ENCODE results near the gene BTN3A1.
"Not testable (repeated sequence)": the region's sequence is repeated elsewhere in the genome, so short reads cannot be mapped to it uniquely, and the experiment has no call there.

Gene BTN3A1

GRCh38 chr6:26459023-26459810 lies 57.1 kb downstream of the BTN3A1 start:
- CTCF ChIA-PET, result no interaction called here
- H3K4me3 ChIP-seq (ENCODE audit: low read depth, low read length), result no peak overlapping the region

GRCh38 chr6:26461353-26461752 lies 59.3 kb downstream of the BTN3A1 start:
- not testable (repeated sequence) for H3K4me3 ChIP-seq (ENCODE audit: low read depth, low read length)
- CTCF ChIA-PET, result interaction anchor here (1.2 kb wide), 1 partner anchor 120 kb away, joined by 3 read pairs; no protein-coding TSS in a partner anchor

More at GRCh38 chr6:26459023-26459810, 57.1 kb downstream of the BTN3A1 start:
- Histone ChIP-seq H3K4me1 (ENCODE audit: control insufficient read depth, insufficient read depth, low read length) (no peaks in the 10 kb centered on the region), H3K36me3 (ENCODE audit: control insufficient read depth in 2 of 2, insufficient read depth in 1 of 2, low read length in 2 of 2) (peaks cover 31 to 51% of the 10 kb centered on the region in 2 experiments), H3K9me3 (ENCODE audit: control insufficient read depth, insufficient read depth, low read depth, low read length) (no peaks in the 10 kb centered on the region), H3K27ac (ENCODE audit: extremely low read depth, low read depth, low read length) (no peak overlapping the region)
- POLR2A ChIA-PET, result no interaction called here
- TF ChIP-seq ZNF521 (tag by site-specific recombination; IDR thresholded peaks at IDR 0.05), result no peak

GRCh38 chr6:26464014-26464413 lies 61.9 kb downstream of the BTN3A1 start:
- no peak for TF ChIP-seq ZBTB44 (tag by site-specific recombination; IDR thresholded peaks at IDR 0.05)

More at GRCh38 chr6:26461353-26461752, 59.3 kb downstream of the BTN3A1 start:
- POLR2A ChIA-PET, result interaction anchor here (0.6 kb wide), 1 partner anchor 166 kb away, joined by 5 read pairs; no protein-coding TSS in a partner anchor
- H3K36me3 ChIP-seq (ENCODE audit: control insufficient read depth in 2 of 2, insufficient read depth in 1 of 2, low read length in 2 of 2), result peaks cover 52 to 72% of the 10 kb centered on the region in 2 experiments
- not testable (repeated sequence) for H3K27ac ChIP-seq (ENCODE audit: extremely low read depth, low read depth, low read length); H3K9me3 ChIP-seq (ENCODE audit: control insufficient read depth, insufficient read depth, low read depth, low read length); H3K4me1 ChIP-seq (ENCODE audit: control insufficient read depth, insufficient read depth, low read length)

GRCh38 chr6:26464416-26465131 lies 62.5 kb downstream of the BTN3A1 start:
- no peaks in the 10 kb centered on the region for H3K9me3 ChIP-seq (ENCODE audit: control insufficient read depth, insufficient read depth, low read depth, low read length)
- H3K27ac ChIP-seq (ENCODE audit: extremely low read depth, low read depth, low read length), result no peak overlapping the region
- no peaks in the 10 kb centered on the region for H3K4me1 ChIP-seq (ENCODE audit: control insufficient read depth, insufficient read depth, low read length)
- no peak overlapping the region for H3K4me3 ChIP-seq (ENCODE audit: low read depth, low read length)
- no peak for TF ChIP-seq ZNF488 (tag by site-specific recombination; IDR thresholded peaks at IDR 0.05)
- no peak for TF ChIP-seq ZNF791 (tag by site-specific recombination; IDR thresholded peaks at IDR 0.05)
- peak; percentile 83 for TF ChIP-seq PRDM4 (tag by site-specific recombination; IDR thresholded peaks at IDR 0.05)
- no peak for TF ChIP-seq ZNF585B (tag by site-specific recombination; IDR thresholded peaks at IDR 0.05)
- no peak for TF ChIP-seq GLI4 (tag by site-specific recombination; IDR thresholded peaks at IDR 0.05)
- TF ChIP-seq ZNF623 (tag by site-specific recombination; IDR thresholded peaks at IDR 0.05), result peak; percentile 78
- POLR2A ChIA-PET, result interaction anchor here (2.1 kb wide), 1 partner anchor 9 kb away, joined by 4 read pairs; no protein-coding TSS in a partner anchor
- H3K36me3 ChIP-seq (ENCODE audit: control insufficient read depth in 2 of 2, insufficient read depth in 1 of 2, low read length in 2 of 2), result peaks cover 60 to 94% of the 10 kb centered on the region in 2 experiments
- CTCF ChIA-PET, result interaction anchor here (0.6 kb wide), 2 partner anchors 9 to 30 kb away, joined by 3 to 5 read pairs; no protein-coding TSS in a partner anchor

More at GRCh38 chr6:26464014-26464413, 61.9 kb downstream of the BTN3A1 start:
- H3K4me1 ChIP-seq (ENCODE audit: control insufficient read depth, insufficient read depth, low read length), result no peaks in the 10 kb centered on the region
- ChIA-PET POLR2A (interaction anchor here (2.1 kb wide), 1 partner anchor 10 kb away, joined by 4 read pairs; no protein-coding TSS in a partner anchor), CTCF (interaction anchor here (0.6 kb wide), 1 partner anchor 30 kb away, joined by 3 read pairs; no protein-coding TSS in a partner anchor)
- H3K27ac ChIP-seq (ENCODE audit: extremely low read depth, low read depth, low read length), result no peak overlapping the region
- peaks cover 60 to 98% of the 10 kb centered on the region in 2 experiments for H3K36me3 ChIP-seq (ENCODE audit: control insufficient read depth in 2 of 2, insufficient read depth in 1 of 2, low read length in 2 of 2)
- H3K4me3 ChIP-seq (ENCODE audit: low read depth, low read length), result no peak overlapping the region
- no peaks in the 10 kb centered on the region for H3K9me3 ChIP-seq (ENCODE audit: control insufficient read depth, insufficient read depth, low read depth, low read length)
